Right renal cortex interstitium (tissue), 3 donors: ENCODE data around the gene CYP27B1. TPM values are rescaled to one million over a fixed set of nuclear protein-coding genes. Genes with fewer than 3 reads are reported as not detected.

Source experiments
- DNase-seq, 3 donors: peaks; one replicate each; pipeline ENCODE4 v3.0.0-alpha.2; 2013; ENCODE audit warnings: low read depth in 3 of 3, low spot score in 2 of 3
- polyA plus RNA-seq, 3 donors: library from polyadenylated mRNA; unstranded; fragments of 120-200 nt; gene quantifications; one replicate each; pipeline ENCODE4 v1.2.1, GENCODE V29; 2013; ENCODE audit not compliant: insufficient read length in 3 of 3

Gene CYP27B1
- polyA plus RNA-seq, 3 donors: 0.80 to 1.0 (median 0.82) TPM

DNA sequence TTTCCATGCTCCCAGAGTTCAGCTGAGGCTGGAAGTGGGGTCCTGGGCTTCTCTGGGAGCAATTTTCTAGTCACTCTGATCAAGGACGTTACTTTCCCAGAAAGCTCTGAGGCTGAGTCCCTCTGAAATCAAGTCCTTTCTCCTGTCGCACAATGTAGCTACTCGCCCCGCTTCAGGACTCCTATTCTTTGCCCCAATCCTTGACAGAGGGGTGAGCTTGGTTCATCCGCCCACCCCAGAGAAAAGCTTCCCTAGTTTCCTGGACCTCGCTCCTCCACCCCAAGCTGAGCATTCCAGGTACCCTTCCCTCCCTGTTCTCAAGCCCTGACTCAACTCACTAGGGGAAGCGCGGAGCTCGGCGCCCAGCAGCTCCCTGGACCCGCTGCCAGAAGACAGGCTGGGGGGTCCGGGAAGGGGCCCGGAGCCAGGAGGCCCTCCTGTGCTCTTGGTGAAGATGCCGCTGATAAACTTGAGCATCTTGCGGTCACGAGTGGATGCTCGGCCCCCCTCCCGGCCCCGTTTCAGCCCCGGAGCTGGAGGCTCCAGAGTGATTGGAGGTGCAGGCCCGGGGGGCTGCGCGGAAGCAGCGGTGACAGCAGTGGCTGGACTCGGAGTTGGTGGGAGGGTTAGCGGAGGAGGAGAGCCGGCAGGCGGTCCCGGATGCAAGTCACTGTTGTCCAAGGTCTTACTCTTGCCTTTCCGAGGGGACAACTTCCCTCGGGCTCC is 30.0 kb downstream of the CYP27B1 start:
- no peak for DNase-seq

DNA sequence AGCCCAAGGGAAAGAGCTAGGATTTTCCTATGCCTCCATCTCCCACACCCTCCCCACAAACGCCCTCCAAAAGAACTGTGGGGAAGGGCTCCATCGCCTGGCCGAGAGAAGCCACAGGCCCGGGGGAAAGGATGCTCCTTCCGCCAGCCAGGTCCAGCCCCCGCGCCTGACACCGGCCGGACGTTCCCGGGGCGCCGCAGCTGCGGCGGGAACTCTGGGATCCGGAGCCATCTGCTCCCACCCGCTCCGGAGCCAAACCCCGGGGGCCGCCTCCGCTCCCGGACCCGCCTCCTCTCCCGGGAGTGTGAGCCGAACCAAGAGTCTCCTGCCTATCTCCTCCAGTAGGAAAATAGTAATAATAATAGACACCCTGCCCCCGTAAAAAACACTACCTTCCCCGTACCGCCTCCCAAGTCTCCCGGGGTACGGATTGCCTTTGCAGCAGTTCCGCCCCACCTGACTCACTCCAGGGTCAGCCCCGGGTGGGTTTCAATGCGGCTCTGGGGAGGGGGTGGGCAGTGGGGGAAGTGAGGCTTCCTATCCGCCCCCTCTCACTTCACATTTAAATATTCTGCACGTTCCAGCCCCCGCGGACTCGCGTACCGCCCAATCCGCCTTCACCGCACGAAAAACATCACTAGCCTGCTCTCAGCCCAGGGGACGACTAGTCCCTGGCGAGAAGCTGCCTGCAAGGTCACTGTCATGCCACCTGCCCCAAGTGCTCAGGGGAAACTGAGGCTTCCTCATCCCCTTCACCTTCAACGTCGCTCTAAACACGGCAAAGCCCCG is 30.7 kb downstream of the CYP27B1 start:
- no peak for DNase-seq

DNA sequence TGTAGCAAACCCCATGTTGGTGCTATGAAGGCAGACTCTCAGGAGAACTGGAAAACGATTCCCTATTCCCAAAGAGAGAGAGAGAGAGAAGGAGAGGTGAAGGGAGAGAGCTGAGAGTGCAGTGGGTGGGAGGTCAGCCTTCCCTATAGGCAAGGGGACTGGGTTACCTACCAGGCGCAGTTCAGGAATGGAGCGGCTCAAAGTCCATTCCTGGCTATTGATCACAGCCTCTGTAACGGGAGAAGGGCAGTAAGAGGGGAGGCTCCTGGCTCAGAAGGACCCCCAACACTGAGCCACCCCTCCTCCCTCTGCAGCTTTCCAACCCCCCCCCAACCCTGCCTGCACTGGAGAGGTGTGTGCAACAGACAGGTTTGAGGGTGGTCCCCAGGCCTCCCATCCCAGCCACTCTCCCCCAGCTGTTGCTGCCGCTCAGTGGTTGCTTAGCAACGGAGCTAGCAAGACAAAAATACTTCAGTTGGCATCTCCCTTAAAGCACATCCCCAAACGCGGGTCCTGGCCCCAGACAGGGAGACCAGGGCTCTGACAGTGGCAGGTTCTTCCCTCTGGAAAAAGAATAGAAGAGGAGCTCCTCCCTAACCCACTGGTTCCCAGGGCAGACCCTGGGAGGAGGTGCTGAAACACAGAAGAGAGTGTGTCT is 31.6 kb downstream of the CYP27B1 start:
- DNase-seq: no peak

DNA sequence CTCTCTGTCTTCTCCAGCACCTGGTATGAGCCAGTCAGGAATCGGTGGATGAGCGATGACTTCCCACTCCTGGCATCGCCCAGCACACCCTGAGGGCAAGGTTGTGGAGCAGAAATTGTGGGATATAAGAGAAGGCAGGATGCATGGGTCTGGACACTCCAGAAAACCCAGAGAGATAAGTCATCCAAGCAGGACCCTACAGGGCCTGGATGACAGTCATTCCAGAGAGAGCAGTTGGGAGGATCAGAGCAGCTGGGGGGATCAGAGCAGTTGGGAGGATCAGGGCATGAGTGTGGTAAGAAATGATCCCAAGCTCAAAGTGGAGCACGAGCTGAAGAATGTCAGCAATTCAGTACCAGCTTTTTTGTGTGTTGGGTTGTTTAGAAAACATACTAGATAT is 32.3 kb downstream of the CYP27B1 start:
- no peak for DNase-seq

DNA sequence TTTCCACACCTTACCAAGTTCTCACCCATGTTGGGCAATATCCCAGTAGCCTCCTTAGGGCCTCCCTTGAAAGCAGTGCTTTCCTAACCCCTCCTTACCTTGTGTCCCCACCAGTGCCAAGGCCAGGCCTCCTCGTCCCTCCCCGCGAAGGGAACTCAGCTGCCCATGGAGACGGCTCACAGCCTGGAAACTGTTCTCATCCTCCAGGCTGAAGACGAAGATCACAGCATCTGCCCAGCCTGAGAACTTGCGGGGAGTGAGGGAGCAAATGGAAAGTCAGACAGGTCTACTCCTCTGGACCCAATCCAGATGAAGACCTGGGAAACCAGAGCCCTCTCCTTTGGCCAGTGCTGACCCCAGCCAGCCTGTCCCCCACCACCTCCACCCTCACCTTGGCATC is 33.0 kb downstream of the CYP27B1 start:
- no peak for DNase-seq

DNA sequence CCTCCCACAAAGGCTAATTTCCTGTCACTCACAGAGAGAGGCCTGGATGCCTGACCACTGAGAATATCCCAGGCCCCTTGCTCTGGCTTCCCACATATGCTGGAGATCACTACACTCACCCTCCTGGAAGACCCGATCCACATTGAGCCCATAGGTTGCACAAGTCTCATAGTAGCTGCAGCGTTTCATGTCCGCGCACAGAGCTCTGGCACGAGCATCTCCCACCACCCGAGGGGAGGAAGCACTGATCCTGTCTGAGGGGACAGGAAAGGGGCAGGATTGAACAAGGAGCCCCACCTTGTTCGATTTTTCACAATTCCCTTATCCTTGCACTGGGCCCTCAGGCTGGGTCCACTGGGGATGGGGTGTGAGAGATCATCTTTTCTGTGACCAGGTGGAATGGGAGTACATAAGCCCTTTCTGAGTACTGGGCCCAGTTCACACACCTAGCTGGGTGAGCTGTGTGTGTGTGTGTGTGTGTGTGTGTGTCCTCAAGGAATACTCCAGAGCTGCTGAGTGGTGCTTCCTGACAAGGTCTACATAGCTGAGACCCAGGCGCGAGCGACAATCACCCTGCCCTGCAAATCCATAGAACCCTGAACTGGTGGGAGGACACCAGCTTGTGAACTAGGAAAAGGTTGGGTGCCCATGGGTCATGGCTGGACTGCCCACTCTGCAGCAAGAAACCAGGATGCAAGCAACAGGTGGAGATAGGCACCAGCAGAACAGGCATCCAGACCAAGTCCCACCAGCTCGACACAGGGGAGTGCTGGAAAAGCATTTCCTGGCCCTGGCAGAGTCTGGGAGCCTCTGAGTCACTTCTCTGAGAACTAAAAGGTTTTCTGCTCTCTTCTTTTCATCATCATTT is 33.9 kb downstream of the CYP27B1 start:
- no peak for DNase-seq

DNA sequence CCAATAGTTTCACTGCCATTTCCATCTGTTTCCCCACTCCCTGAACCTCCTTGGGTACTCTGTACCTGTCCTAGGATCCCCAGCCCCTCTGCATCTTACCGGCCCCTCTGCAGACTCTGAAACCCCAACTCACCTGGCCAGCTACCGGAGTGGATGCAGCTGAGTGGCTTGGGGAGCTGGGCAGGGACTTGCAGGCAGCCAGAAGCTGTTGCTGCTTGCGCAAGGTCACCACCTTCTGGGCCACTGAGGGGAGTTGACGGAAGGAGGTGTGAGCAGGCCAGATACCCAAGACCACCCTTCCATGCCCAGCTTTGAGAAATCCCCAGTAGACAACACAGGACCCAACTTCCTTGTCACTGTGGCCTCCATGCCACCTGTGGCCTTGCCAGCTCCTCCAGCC is 34.6 kb downstream of the CYP27B1 start:
- no peak for DNase-seq

DNA sequence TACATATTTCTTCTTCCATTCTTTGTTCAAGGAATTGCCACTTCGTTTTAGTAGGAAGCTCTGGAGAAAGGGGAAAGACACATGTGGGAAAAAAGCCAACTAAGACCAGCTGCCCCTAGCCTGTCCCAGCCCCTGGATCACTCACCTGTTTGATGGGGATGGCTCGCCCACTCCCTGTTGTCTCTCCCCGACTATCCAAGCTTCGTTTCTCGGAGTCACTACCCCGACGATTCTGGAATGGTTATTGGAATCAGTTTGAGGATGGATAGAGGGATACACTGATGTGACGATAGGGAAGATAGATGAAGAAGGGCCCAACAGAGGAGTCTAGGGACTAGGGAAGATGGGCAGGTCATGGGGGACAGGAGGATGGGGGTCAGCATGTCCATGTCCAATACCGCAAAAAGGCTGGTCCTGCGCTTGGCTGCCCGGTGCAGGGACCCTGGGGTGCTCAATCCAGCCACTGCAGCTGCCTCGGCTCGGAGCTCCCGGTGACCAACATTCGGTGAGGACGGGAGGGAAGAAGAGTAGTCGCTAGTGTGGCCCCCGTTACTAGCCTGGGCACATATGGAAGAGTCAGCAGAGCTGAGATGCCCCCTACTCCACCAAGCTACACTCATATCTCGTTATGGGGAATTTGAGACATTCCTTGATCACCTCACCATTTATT is 35.3 kb downstream of the CYP27B1 start:
- no peak for DNase-seq

DNA sequence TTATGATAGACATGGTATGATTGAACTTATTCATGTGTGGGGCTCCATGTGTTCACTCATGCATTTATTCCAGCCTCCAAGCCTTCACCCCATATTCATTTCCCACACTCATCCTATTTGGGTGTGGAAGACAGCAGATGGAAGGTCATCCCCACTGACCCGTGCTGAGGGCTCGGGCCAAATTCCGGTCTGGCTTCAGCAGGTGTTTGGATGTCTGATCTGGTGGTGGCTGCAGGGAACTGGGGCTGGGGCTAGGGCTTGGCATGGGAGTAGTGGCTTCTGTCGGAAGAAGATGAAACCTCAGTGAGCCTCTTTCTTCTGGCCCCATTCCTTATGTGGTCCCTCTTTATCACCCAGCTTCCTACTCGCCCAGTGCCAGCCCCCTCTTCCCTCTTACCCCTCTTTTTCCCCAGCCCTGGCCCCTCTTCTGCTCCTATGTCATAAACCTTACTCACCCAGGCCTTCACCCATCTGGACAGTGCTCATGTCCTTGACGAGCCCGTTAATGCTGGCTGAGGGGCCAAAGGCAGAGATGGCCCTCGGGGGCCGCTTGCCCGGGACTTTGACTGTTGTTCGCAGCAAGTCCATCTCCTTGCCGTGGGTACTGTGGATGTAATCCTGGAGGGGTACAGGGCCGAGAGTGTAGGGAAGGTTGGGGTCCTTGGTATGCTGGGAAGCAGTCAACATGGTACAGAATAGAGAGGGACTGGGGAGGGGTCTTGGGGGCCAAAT is 36.4 kb downstream of the CYP27B1 start:
- DNase-seq: no peak

DNA sequence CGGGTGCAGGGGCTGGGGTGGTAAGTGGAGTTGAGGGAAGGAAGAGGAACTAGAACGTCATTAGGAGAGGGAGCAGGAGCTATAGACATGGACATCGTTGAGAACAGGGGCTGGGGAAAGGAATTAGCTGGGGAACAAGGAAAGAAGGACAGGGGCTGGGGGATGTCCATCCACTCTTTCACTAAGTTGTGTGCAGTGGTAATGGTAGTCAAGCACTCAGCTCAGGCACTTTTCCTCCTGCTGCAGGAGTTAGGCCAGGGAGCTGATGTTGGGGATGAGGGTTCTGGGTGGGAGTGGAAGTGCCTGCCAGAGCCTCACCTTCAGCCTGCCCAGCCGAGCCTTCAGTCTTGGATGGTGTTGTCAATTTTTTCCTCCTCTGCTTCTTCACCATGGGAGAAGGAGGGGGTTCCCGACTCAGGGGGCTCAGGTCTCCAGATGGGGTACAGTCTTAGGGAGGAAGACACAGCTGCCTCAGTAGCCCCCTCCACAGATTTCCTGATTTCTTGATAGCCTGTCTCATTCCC is 37.5 kb downstream of the CYP27B1 start:
- DNase-seq: no peak

DNA sequence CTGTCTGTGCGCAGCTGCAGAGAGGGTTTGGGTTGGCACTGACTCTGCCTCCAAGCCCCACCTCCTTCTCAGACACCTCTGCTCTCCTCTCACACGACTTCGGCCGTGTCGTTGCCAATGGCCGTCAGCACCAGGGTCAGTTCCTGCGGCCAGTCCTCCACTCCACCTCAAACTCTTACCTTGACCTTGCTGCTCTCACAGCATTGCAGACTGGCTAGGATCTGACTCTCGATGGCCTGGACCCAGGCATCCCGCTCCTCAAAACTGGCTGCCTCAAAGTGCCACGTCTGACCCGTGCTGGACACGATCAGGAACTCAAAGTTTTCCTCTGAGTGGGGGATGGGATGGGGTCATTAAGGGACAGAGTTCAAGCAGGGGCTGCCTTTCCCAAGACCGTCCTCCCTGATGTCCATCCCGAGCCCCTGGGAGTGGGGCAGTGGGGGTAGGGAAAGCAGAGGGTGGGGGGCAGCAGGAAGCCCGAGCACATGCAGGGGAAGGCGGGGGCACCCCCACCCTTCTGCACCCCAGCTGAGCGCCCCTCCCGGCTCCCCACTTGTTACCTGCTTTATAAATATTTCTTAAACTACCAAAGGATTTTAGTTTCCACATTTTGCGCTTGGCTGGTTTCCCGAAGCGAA is 39.0 kb downstream of the CYP27B1 start:
- no peak for DNase-seq

DNA sequence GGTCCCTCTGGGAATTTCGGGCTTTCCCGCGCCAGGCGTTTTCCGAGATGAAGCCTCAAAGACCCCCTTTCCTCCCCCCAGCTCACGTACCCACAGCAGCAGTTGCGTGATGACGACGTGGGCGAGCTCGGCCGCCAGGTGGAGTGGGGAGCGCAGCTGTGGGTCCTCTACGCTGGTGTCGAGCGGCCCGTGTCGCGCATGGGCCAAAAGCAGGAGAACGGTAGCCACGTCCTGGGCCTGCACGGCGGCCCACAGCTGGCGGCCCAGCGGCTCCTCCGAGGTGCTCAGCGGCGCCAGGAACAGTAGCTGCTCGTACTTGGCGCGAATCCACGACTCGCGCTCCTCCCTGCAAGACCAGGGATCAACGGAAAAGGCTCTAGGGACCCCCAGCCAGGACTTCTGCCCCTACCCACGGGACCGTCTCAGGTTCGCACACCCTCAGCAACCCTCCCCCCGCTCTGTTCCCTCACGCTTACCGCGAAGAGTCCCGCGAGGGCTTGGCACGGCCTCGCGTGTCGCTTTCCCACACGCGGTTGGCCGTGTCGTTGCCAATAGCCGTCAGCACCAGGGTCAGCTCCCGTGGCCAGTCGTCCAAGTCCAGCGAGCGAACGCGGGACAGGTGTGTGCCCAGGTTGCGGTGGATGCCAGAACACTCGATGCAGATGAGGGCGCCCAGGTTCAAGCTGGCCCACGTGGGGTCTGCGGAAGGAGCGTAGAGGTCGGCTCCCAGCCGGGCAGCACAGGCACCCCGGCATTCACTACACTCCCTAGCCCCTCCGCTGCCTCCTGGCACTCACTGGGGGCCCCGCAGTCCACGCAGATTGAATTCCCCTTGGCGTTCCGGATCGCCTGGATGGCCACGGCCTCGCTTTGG is 39.8 kb downstream of the CYP27B1 start:
- no peak for DNase-seq

DNA sequence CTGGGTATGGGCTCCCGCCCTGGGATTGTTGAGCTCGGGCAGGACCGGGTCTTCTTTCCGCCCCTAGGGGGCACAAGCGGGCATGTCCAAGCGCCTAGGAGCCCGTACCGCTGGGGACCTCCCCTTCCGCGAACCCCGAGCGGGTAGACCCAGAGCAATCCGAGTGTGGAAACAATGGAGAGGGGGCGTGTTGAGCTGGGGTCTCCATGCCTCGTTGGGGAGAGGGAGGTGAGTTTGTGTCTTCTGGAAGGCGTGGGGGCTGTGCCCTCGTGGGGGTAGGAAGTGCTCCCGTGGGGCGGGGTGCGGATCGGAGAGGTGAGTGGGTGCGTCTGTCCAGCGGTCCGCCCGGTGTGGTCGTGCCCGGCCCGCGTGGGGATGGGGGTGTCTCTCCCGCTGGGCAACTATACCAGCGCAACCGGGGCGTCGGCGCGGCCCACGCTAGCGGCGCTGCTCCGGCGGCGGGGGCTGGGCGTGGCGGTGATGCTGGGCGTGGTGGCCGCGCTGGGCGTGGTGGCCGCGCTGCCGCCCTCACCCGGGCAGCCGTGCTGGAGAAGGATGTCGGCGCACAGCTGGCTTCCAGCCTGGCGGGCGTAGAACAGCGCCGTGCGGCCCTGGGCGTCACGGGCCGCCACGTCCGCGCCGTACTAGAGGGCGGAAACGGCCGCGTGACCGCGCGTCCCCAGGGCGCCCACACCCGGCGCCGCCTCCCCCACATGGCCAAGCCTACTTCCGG is 40.6 kb downstream of the CYP27B1 start:
- DNase-seq: no peak

DNA sequence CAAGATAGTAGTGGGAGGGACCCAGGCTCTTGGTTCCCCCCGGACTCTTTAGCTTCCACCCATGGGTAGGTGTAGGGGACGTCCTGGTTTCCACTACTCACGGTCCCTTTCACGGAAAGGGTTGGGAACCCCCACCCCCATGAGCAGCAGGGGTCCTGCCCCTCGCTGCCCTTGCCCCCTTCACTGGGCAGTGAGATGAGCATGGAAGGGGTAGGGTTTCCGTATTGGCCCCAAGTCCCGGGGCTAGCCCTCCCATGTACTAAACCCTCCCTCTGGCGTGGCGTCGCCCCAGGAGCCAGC is 41.1 kb downstream of the CYP27B1 start:
- no peak for DNase-seq

DNA sequence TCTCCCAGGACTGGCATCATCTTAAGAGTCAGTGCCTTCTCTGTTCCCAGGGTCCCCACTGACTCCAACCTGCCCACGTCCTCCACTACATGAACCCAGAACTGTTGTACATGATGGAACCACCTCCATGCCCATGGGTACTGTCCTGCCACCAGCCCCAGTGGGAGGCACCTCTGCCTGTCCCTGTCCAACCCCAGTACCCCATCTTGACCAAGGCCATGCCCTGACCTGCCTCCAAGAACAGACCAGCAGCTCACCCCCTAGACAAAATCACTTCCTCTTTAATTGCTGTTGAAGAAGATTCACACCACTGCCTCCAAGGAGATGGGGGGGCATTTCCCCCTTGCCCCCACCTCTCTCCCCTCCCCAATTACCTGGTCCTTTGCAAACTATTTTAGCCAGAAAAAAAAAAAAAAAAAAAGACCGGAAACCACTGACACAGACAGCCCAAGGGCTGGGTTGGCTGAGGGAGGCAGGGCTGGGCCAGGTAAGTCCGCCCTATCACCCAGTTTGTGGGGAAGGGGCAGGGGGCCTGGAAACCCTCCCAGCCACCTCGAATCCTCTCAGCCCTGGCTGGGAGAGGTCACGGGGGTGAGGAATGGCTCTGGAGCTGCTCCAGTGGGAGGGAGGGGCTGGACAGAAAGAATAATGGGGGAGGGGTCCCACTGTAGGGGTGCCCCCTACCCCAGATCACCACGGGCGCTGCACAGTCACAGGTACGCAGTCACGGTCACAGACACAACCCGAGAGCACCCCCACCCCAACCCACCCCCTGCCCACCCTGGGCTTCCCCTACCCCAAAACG is 41.7 kb downstream of the CYP27B1 start:
- DNase-seq: no peak
